GM10248 (cell line): ENCODE measurements around the gene ARHGAP25.
A peak's percentile ranks its signal among the peaks of the same experiment; 100 is the strongest.

Source experiments
- CTCF ChIA-PET: fragments of 300-600 bp; sonication (Branson Sonifier 250); formaldehyde crosslinking; extraction: SDS; loops from one replicate; lab custom pipeline; 2021; ENCODE audit warnings: antibody characterized with exemption; lab: Yijun Ruan, JAX
- POLR2A ChIA-PET: fragments of 350-650 bp; sonication (Branson Sonifier 250); formaldehyde crosslinking; extraction: SDS; loops from one replicate; lab custom pipeline; 2020; ENCODE audit warnings: antibody characterized with exemption; lab: Yijun Ruan, JAX
- DNase-seq: peaks from one replicate; pipeline ENCODE4 v3.0.0; 2012; ENCODE audit errors: extremely low spot score
- TF ChIP-seq, protein P1 (sequence below): IDR thresholded peaks from 2 replicates; pipeline ENCODE4 v1.5.1; 2012; ENCODE audit warnings: mild to moderate bottlenecking, low read depth; ENCODE audit errors: extremely low read depth, missing control alignments, control extremely low read depth

The ARHGAP25 gene

DNA sequence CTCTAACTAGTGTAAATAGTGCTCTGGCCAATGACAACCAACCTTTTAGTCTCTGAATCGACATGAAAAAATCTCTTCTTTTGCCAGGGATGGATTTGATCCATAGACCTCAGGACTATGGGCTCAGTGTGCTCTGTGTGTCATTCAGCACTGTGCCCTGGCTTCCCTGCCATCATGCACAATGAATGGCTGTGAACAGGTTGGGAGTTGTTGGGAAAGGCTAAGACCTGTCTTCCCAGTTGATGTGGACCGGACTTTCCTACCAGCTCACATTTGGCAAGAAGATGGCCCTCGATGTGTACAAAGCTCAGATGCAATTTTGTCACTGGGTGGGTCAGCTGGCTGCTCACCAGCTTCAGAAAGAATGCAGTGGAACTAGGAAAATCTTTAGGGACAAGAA is 26.0 kb upstream of the ARHGAP25 start:
- ChIA-PET CTCF (interaction anchor here (0.6 to 6.7 kb wide), 42 partner anchors 10 to 288 kb away, joined by 3 to 60 read pairs (median 4); partner anchors contain the start of gene FBXO48), POLR2A (no interaction called here)
- no peak for DNase-seq
- TF ChIP-seq, protein P1, sequence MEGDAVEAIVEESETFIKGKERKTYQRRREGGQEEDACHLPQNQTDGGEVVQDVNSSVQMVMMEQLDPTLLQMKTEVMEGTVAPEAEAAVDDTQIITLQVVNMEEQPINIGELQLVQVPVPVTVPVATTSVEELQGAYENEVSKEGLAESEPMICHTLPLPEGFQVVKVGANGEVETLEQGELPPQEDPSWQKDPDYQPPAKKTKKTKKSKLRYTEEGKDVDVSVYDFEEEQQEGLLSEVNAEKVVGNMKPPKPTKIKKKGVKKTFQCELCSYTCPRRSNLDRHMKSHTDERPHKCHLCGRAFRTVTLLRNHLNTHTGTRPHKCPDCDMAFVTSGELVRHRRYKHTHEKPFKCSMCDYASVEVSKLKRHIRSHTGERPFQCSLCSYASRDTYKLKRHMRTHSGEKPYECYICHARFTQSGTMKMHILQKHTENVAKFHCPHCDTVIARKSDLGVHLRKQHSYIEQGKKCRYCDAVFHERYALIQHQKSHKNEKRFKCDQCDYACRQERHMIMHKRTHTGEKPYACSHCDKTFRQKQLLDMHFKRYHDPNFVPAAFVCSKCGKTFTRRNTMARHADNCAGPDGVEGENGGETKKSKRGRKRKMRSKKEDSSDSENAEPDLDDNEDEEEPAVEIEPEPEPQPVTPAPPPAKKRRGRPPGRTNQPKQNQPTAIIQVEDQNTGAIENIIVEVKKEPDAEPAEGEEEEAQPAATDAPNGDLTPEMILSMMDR = no peak

DNA sequence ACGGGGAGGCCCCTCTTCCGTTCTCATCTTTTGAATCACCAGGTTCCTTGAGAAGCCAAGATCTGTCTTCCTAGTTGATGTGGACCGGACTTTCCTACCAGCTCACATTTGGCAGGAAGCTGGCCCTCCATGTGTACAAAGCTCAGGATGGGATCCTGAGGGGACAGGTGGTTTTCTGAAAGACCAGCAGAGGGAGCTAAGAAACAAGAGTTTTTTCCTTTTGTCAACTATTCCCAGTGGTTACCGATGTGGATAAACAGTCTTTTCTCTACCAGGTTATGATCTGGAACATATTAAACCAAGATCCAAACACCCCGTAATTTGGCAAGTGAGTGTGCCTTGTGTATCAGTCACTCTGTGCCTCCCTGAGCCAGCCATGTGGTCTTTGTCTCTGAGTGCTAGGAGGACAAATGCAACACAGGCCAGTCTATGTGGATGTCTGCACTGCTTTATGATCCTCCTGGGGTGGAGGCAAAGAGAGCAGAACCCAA is 25.1 kb upstream of the ARHGAP25 start:
- POLR2A ChIA-PET = no interaction called here

DNA sequence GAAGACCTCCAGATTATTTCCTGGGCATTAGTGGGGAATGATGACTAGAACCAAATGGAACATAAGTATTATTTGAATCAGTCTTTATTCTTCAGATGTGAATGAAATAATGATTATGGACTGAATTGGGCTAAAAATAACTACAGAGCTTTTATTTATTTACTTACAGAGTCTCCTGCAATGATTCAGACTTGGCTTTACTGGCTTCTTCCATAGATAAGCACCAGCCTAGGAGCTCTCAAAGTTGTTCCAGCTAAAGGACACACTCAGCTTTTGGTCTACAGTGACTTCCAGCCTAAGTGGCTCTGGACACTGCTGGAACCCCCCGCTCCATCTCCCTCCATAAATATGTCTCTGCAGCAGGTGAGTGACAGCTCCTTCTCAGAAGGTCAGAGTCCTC is 24.3 kb upstream of the ARHGAP25 start:
- DNase-seq = no peak
- CTCF ChIA-PET = interaction anchor here (0.7 to 6.7 kb wide), 19 partner anchors 8 to 247 kb away, joined by 3 to 60 read pairs (median 9); partner anchors contain the start of gene FBXO48
- POLR2A ChIA-PET = no interaction called here
- TF ChIP-seq, protein P1 = no peak

More for the DNA sequence above, 25.1 kb upstream of the ARHGAP25 start:
- DNase-seq = no peak
- CTCF ChIA-PET = interaction anchor here (0.6 to 6.7 kb wide), 55 partner anchors 8 to 288 kb away, joined by 3 to 60 read pairs (median 4); partner anchors contain the start of gene FBXO48
- TF ChIP-seq, protein P1 = peak; percentile 50

DNA sequence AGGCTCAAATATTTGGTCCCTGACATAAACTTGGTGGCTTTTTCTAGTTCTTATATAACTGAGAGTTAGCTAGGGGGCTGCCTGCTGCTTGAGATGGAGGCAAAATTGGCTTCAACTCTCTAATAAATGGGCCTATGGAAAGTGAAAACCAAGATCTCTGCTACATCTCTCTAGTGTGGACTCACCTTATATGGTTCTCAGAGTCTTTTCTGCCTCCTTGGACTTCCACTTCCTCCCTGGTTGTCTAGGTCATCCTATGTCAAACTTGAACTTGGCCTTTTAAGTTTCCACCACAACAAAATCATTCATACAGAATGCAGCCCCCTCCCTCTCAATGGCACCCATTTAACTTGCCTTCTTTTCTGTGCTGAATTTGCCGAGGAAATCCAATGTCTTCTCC is 23.9 kb upstream of the ARHGAP25 start:
- TF ChIP-seq, protein P1 = no peak
- CTCF ChIA-PET = interaction anchor here (0.7 to 6.7 kb wide), 17 partner anchors 8 to 248 kb away, joined by 3 to 60 read pairs (median 10); partner anchors contain the start of gene FBXO48
- no peak for DNase-seq
- POLR2A ChIA-PET = no interaction called here

DNA sequence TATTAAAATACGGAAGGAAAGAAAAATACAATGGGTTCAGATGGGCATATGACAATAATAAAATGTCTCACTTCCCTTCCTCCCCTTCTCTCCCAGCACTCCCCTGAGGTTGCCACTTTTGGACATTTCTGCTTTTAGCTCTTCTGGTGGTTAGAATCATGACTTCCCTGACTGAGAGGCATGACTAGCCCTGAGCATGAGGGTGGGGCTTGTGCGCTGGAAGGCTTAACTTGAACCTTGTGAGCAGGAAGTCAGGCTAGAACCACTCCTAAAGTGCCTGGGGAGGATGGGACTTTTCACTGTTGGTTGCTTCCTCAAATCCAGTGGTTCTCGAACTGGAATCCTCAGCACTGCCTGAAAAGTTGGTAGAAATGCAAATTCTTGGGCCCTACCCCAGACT is 19.7 kb upstream of the ARHGAP25 start:
- TF ChIP-seq, protein P1 = no peak
- CTCF ChIA-PET = interaction anchor here (0.6 to 2.7 kb wide), 12 partner anchors 8 to 251 kb away, joined by 3 to 25 read pairs (median 3); no protein-coding TSS in a partner anchor
- POLR2A ChIA-PET = interaction anchor here (0.6 kb wide), 1 partner anchor 201 kb away, joined by 8 read pairs; no protein-coding TSS in a partner anchor
- DNase-seq = peak; percentile 42

DNA sequence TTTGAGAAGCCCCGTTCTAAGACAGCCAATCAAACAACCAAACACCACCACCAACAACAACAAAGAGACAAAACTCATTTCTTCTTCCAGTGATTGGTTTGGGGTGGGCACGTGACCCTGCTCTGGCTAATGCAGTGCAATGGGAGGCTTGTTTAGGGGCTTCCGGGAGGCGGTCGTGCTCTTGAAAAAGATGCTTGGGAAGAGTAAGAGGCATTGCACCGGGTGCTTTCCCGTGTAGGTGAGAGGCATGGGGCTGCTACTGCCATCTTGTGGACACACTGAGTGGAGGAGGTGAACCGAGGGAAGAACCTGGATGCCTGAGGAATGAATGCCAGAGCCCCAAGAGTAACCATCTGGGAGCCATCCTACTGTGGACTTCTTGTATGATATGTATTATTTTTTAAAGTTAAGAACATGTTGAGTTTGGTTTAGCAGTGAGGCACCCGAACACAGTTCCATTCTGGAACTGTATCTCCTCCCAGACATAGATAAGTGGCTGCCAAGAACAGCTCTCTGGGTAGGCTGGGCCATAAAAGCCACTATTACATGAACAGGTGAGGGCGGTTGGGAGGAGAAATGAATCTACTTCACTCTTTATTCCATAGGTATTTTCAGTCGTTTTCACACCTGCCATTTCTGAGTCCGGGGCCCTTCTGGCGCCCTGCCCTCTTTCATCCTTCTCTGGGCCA is 19.1 kb upstream of the ARHGAP25 start:
- ChIA-PET POLR2A (interaction anchor here (0.6 kb wide), 1 partner anchor 200 kb away, joined by 8 read pairs; no protein-coding TSS in a partner anchor), CTCF (interaction anchor here (0.7 to 4.0 kb wide), 22 partner anchors 9 to 251 kb away, joined by 3 to 25 read pairs (median 4); partner anchors contain the start of genes APLF, ARHGAP25 and FBXO48)
- peak; percentile 49 for DNase-seq
- TF ChIP-seq, protein P1 = peak; percentile 66
